Measurements from ENCODE around the gene SLC39A12. TPM values are rescaled to one million over a fixed set of nuclear protein-coding genes. Genes with fewer than 3 reads are reported as not detected.

Gene SLC39A12
- total and polyA plus RNA-seq, 2 experiments from 2014 or later: 0.18 to 0.29 TPM

DNA sequence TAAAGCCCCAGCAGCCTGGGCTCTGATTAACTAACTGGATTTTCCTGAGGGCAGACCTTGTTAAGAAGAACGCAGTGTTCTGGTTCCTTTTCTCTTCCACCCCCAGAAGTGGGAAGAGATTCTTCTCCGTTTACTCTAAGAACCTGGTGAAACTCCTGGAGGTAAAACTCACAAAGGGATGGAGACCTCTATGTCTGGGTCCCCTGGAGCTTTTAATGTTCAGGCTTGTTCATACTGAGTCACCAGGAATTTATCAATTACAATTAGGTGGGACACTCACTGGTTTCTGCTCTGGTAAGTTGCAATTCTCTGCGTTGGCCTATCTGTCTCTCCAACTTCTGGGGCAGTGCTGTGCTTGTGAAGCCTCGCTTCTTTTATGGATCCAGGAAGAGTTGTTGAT, 115.2 kb downstream of the SLC39A12 start:
- no peak for DNase-seq (ENCODE audit: low read depth in 1 of 2, low spot score in 1 of 2)
- H3K9me3 ChIP-seq (ENCODE audit: low read depth): no peaks in the 10 kb centered on the region
- H3K27ac ChIP-seq: no peak overlapping the region
- H3K4me1 ChIP-seq (ENCODE audit: low read depth): peaks cover 18% of the 10 kb centered on the region
- no peaks in the 10 kb centered on the region for H3K36me3 ChIP-seq
- TF ChIP-seq, protein P1, sequence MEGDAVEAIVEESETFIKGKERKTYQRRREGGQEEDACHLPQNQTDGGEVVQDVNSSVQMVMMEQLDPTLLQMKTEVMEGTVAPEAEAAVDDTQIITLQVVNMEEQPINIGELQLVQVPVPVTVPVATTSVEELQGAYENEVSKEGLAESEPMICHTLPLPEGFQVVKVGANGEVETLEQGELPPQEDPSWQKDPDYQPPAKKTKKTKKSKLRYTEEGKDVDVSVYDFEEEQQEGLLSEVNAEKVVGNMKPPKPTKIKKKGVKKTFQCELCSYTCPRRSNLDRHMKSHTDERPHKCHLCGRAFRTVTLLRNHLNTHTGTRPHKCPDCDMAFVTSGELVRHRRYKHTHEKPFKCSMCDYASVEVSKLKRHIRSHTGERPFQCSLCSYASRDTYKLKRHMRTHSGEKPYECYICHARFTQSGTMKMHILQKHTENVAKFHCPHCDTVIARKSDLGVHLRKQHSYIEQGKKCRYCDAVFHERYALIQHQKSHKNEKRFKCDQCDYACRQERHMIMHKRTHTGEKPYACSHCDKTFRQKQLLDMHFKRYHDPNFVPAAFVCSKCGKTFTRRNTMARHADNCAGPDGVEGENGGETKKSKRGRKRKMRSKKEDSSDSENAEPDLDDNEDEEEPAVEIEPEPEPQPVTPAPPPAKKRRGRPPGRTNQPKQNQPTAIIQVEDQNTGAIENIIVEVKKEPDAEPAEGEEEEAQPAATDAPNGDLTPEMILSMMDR (IDR thresholded peaks at IDR 0.05; ENCODE audit: low read depth, low read length): no peak
- H3K4me3 ChIP-seq: no peak overlapping the region
- no peaks in the 10 kb centered on the region for H3K27me3 ChIP-seq

DNA sequence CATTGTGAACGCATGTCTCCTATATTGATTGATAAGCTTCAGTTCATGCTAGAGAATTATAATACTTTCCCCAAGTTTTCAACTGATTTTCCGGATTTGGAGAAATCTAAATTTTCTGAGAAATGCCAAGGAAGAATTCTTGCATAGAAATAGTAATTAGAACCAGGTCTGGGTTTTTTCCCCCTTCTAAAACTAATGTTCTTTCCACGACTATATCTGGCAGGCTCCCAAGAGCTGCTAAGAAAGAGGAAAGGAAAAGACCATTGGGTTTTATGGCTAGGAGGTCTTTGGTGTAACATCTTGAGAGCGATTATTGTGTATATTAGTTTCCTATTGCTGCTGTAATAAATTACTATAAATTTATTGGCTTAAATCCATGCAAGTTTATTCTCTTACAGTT, 116.7 kb downstream of the SLC39A12 start:
- peaks cover 26% of the 10 kb centered on the region for H3K4me1 ChIP-seq (ENCODE audit: low read depth)
- no peaks in the 10 kb centered on the region for H3K36me3 ChIP-seq
- H3K27me3 ChIP-seq: no peaks in the 10 kb centered on the region
- no peaks in the 10 kb centered on the region for H3K9me3 ChIP-seq (ENCODE audit: low read depth)
- TF ChIP-seq, protein P1 (IDR thresholded peaks at IDR 0.05; ENCODE audit: low read depth, low read length): no peak
- no peak overlapping the region for H3K4me3 ChIP-seq
- H3K27ac ChIP-seq: no peak overlapping the region
- DNase-seq (ENCODE audit: low read depth in 1 of 2, low spot score in 1 of 2): no peak

DNA sequence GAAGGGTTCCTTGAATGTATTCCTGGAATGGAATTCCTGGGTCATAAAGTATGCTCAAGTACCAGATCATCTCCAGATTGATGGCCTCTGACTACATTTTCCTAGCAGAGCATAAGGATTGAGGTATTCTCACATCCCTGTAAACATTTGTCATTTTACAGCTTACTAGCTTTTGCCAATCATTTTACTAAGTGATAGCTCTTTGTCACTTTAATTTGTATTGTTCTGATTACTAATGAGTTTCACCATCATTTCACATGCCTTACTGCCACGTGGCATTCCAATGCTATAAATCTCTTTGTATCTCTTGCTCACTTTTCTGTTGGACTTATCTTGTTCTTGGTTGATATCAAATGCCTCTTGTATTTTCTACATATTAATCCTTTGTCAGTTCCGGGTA, 119.9 kb downstream of the SLC39A12 start:
- H3K4me3 ChIP-seq: no peak overlapping the region
- no peaks in the 10 kb centered on the region for H3K36me3 ChIP-seq
- no peaks in the 10 kb centered on the region for H3K27me3 ChIP-seq
- H3K27ac ChIP-seq: no peak overlapping the region
- peaks cover 33% of the 10 kb centered on the region for H3K4me1 ChIP-seq (ENCODE audit: low read depth)
- TF ChIP-seq, protein P1 (IDR thresholded peaks at IDR 0.05; ENCODE audit: low read depth, low read length): no peak
- H3K9me3 ChIP-seq (ENCODE audit: low read depth): no peaks in the 10 kb centered on the region
- DNase-seq (ENCODE audit: low read depth in 1 of 2, low spot score in 1 of 2): no peak

DNA sequence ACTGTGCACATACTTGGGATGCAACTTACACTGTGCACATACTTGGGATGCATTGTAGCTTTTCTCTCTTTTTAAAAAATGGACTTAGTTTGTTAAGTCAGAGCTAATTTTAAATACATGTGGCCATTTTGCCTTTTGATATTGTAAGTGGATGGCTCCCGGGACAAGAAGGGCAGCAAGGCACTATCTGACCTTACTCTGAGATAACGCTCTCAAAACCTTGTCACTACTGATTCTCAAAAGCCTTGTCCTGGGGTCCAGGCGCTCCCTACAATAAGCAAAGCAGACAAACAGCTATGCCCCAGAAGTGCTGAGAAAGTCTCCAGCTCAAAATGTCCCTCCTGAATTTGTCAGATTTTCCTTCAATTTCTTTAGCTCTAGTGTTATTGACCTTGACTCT, 121.6 kb downstream of the SLC39A12 start:
- Histone ChIP-seq H3K36me3 (no peaks in the 10 kb centered on the region), H3K27ac (peak overlapping the region; percentile 91), H3K27me3 (no peaks in the 10 kb centered on the region), H3K9me3 (ENCODE audit: low read depth) (no peaks in the 10 kb centered on the region), H3K4me3 (no peak overlapping the region), H3K4me1 (ENCODE audit: low read depth) (peaks cover 33% of the 10 kb centered on the region)
- DNase-seq (ENCODE audit: low read depth in 1 of 2, low spot score in 1 of 2): peak in 1 of 2 donors; percentile 59
- TF ChIP-seq, protein P1 (IDR thresholded peaks at IDR 0.05; ENCODE audit: low read depth, low read length): no peak

DNA sequence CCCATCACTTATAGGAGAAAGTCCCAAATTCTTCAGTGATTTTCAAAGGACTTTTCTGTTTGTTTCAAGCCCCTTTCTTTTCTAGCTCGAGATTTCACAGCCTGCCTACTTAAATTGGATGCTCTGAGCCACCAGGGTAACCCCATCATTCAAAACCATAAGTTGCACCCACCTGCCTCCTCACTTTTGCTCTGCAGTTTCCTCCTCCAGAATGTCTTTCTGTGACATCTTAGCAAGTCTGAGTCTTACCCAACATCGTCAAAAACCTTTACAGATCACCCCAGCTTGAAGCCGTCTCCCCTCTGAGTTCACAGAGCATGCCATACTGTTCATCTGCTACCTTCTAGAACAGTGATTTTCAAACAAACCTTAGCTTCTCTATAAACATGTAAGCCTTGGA, 124.2 kb downstream of the SLC39A12 start:
- Histone ChIP-seq H3K27ac (no peak overlapping the region), H3K27me3 (no peaks in the 10 kb centered on the region), H3K9me3 (ENCODE audit: low read depth) (no peaks in the 10 kb centered on the region), H3K4me1 (ENCODE audit: low read depth) (peaks cover 39% of the 10 kb centered on the region), H3K36me3 (no peaks in the 10 kb centered on the region), H3K4me3 (no peak overlapping the region)
- no peak for DNase-seq (ENCODE audit: low read depth in 1 of 2, low spot score in 1 of 2)
- TF ChIP-seq, protein P1 (IDR thresholded peaks at IDR 0.05; ENCODE audit: low read depth, low read length): no peak
